GM21529 (cell line): ENCODE results near the gene MCCC2.
"Not testable (repeated sequence)": the region's sequence is repeated elsewhere in the genome, so short reads cannot be mapped to it uniquely, and the experiment has no call there.

Experiments
- ATAC-seq: cut with Tn5 transposase; IDR thresholded peaks from one replicate; pipeline ENCODE4 v1.9.1; 2021; ENCODE audit not compliant: unreplicated experiment

Gene MCCC2

DNA sequence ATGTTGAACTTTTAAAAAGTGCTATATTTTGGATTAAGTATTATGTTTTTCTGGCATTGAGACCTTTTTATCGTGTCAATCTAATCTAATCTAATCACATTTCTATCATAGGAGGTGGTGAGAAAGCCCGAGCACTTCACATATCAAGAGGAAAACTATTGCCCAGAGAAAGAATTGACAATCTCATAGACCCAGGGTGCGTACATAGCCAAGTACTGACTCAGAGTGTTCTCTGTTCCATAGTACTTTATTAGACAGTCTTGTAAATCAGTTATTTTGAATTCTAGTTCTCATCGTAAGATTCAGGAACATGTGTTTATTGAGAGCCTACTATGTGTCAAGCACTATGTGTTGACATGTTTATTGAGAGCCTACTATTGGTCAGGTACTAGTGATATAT lies 9.0 kb downstream of the MCCC2 start:
- no peak for ATAC-seq

DNA sequence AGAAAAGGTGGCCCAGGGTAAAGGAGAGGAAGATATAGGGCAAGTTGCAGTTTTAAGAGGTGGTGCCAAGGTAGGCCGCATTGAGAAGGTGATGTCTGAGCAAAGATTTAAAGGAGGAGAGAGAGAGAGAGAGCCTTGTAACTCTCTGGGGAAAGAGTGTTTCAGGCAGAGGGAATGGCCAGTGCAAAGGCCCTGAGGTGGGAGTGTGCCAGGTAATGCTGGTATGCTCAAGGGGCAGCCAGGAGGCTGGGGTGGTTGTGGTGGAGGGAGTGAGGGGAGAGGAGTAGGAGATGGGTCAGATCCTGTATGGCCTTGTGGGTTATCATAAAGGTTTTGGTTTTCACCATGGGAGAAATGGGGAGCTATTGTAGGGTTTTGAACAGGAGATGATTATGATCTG lies 9.9 kb downstream of the MCCC2 start:
- no peak for ATAC-seq

- ATAC-seq = no peak
Observed at GRCh38 chr5:71600783-71601182, 13.6 kb downstream of the MCCC2 start.

DNA sequence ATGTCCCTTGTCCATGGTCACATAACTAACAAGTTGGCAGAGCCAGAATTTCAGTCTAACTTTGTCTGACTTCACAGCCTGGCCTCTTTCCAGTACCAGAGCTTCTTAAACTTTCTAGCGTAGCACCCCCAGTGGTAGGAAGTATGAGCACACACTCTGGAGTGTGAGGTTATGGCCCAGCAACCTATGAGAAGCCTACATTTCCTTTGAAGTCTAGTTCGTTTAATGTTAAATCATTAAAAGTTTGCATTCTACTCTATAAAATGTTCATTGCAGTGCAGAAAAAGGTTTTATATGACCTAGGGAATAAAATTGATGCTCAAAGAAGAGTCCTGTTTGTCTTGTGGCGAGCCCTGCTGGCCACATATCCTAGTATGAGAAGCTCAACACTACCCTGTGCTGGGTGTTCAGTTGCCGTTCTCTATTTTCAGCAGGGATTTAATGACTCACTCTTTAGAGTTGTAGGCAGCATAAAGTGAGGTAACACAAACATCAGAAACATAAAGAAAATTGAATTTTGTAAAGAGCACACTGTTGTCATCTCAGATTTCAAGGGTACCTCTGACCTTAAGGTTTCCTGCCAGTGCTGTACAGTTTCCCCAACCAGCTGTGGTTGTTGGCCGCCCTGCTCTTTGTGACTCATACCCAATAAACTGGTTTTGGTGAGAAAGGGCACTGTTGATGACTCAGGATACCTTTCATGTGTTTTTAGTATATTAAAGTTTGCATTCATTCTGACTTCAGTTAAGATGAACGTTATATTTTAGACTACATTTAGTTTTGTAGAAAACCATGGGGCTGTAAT lies 14.3 kb downstream of the MCCC2 start:
- peak; percentile 91 for ATAC-seq

DNA sequence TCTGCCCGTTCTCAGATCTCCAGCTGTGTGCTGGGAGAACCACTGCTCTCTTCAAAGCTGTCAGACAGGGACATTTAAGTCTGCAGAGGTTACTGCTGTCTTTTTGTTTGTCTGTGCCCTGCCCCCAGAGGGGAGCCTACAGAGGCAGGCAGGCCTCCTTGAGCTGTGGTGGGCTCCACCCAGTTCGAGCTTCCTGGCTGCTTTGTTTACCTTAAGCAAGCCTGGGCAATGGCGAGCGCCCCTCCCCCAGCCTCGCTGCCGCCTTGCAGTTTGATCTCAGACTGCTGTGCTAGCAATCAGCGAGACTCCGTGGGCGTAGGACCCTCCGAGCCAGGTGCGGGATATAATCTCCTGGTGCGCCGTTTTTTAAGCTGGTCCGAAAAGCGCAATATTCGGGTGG lies 22.8 kb downstream of the MCCC2 start:
- not testable (repeated sequence) for ATAC-seq

DNA sequence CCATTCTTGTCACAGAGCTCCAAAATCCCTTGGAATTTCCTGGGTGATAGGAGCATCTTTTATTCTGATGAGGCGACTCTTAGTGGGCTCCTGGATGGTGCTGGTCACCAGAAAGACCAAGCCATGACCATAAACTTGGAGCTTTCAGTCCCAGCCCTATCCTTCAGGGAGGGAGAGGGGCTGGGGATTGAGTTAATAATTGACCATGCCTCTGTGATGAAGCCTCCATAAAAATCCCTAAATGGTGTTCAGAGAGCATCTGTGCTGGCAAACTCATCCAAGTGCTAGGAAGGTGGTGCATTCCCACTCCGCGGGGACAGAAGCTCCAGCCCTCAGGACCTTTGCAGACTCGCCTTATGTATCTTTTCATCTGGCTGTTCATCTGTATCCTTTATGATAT lies 28.7 kb downstream of the MCCC2 start:
- ATAC-seq = no peak

DNA sequence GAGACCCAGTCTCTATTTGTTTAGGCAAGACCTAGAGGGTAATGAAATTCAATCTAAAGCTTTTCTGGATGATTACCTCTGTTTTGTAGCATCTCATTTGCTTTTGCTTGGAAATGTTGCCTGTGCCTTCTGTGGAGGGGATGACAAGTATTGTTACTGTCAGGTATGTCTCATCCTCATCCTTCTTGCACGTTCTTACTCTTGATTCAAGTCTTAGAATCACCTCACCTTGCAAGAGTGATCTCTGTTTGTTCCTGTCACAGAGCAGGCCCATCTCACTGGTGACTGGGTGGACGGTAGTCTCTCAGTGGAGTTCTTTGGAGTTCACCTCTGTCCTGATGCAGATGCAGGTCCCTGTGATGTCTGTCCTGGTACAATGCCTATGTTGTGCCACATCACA lies 33.5 kb downstream of the MCCC2 start:
- no peak for ATAC-seq

DNA sequence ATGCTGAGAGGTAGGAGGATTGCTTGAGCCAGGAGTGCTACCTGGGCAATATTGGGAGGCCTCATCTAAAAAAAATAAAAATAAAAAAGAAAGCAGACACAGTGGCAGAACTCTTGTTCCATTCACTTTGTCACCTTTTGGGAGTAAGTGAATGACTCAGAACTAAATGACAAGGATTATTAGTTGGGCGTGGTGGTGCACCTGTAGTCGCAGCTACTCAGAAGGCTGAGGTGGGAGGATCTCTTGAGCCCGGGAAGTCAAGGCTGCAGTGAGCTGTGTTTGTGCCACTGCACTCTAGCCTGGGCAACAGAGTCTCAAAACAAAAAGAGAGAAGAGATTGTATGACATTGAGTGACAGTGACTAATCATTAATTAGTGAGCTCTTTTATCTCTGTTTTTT lies 34.1 kb downstream of the MCCC2 start:
- no peak for ATAC-seq

DNA sequence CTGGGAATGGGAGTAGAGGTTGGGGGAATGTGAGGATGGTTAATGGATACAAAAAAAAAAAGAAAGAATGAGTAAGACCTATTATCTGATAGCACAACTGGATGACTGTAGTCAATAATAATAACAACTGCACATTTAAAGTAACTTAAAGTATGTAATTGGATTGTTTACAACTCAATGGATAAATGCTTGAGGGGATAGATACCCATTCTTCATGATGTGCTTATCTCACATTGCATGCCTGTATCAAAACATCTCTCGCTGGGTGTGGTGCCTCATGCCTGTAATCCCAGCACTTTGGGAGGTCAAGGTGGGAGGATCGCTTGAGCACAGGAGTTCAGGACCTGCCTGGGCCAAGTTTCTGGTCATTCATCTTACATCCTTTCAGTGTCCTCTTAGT lies 34.6 kb downstream of the MCCC2 start:
- no peak for ATAC-seq

DNA sequence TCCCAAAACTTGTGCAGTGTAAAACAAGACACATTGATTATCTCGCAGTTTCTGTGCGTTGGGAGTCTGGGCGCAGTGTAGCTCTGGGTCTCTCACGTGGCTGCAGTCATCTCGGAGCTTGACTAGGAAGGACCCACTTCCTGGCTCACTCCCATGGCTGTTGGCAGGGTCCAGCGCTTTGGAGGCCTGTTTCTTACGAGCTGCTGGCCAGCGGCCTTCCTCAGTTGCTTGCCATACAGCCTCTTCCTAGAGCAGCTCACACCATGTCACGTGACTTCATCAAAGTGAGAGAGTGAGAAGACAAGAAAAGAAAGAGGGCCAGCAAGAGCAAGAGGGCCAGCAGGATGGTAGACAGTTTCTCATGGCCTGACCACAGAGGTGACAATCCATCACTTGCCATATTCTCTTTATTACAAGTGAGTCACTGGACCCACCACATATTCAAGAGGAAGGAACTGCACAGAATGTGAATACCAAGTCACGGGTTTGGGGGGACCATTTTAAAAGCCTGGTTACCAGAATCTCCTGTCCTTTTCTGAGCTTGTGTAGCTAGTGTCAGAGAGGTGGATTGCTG lies 36.2 kb downstream of the MCCC2 start:
- ATAC-seq = no peak

- ATAC-seq = no peak
Observed at GRCh38 chr5:71629950-71630349, 42.8 kb downstream of the MCCC2 start.

GRCh38 chr5:71631070-71631469 lies 43.9 kb downstream of the MCCC2 start:
- no peak for ATAC-seq

DNA sequence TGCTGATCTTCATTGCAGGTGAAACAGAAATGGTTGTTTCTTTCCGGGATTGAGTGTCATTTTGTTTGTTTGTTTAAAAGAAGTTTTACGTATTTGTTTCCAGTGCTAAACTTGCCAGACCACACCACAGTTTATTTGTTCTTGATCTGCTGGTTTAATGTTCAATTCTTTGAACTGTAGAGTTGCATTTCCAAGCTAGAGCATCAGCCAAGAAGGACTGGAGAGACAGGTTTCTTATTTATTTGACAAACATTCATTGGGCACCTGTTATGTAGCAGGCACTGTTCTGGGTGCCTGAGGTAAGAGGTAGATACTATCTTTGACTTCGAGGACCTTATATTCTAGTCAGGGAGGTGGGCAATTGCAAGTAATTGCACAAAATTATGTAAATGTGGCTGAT lies 45.0 kb downstream of the MCCC2 start:
- no peak for ATAC-seq

DNA sequence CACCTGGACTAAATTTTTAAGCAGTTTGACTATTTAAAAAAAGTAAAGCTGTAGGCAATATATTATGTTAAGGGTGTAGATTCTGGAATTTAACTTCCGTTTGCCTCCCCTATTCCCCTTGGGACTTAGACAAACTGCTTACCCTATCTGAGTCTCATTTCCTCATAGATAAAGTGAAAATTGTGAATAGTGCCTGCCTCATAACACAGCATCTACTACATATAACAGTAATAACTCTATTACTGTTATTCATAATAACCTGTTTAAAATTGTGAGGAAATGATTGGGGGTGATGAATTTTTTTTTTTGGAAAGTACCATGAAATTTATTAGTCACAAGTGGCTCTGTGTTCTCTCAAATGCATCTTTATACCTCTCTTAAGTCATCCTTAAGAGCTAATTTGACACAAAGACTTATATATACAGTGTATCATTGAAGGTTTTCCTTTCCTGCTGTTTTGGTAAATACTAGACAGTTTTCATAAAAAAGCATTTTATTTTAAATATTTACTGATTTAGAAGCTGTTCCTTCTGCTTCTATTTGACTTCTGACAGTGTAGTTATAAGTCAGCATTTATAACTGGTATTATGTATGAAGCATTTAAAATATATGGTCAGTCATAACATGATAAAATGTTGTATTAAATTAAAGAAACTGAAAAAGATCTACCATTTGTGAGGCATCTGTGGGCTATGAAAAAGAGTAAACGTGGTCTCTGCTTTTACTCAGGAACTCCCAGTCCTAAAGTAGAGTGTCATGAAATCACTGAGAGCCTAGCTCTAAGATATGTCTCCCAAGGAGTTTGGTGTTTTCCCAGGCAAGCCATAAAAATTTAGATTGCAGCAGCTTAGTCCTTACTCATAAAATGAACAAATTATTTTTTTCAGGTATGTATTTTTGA lies 46.4 kb downstream of the MCCC2 start:
- no peak for ATAC-seq

- ATAC-seq = no peak
Observed at GRCh38 chr5:71637133-71637532, 50.0 kb downstream of the MCCC2 start.

DNA sequence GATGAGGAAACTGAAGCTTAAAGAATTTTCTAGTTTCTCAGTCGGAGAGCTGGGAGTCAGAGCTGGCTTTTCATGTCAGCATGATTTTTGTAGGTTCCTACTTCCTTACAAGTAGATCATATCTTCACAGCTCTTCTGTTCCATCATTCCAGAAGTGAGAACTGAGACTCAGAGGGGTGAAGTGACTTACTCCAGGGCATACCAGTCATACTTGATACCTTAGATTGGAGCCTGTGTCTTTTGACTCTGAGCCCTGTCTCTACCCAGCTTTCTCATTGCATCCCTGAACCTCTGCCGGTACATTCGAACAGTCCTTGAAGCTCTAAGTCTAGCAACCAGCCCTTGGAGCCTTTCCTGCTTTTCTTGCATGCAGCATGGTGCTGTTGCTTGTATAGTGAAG lies 53.3 kb downstream of the MCCC2 start:
- ATAC-seq = no peak

GRCh38 chr5:71645030-71645429 lies 57.9 kb downstream of the MCCC2 start:
- ATAC-seq = no peak

GRCh38 chr5:71650940-71651339 lies 63.8 kb downstream of the MCCC2 start:
- ATAC-seq = not testable (repeated sequence)

GRCh38 chr5:71651579-71651978 lies 64.4 kb downstream of the MCCC2 start:
- no peak for ATAC-seq

GRCh38 chr5:71652349-71652748 lies 65.2 kb downstream of the MCCC2 start:
- no peak for ATAC-seq

GRCh38 chr5:71652803-71653543 lies 65.8 kb downstream of the MCCC2 start:
- no peak for ATAC-seq
